ENCODE data around the gene TPCN2.
A peak's percentile ranks its signal among the peaks of the same experiment; 100 is the strongest.

Gene TPCN2

GRCh38 chr11:69113226-69113625 lies 64.5 kb downstream of the TPCN2 start:
- DNase-seq (ENCODE audit: low read depth): no peak

GRCh38 chr11:69113646-69114340 lies 65.1 kb downstream of the TPCN2 start:
- DNase-seq (ENCODE audit: low read depth): no peak

GRCh38 chr11:69114362-69114761 lies 65.6 kb downstream of the TPCN2 start:
- no peak for DNase-seq (ENCODE audit: low read depth)

- DNase-seq (ENCODE audit: low read depth): no peak
These were observed 66.2 kb downstream of the TPCN2 start for GRCh38 chr11:69114811-69115523.

- DNase-seq (ENCODE audit: low read depth): no peak
These were observed 67.1 kb downstream of the TPCN2 start for GRCh38 chr11:69115586-69116560.

- no peak for DNase-seq (ENCODE audit: low read depth)
These were observed 67.9 kb downstream of the TPCN2 start for GRCh38 chr11:69116671-69117070.

GRCh38 chr11:69119190-69119589 lies 70.5 kb downstream of the TPCN2 start:
- DNase-seq (ENCODE audit: low read depth): no peak

GRCh38 chr11:69120096-69120875 lies 71.6 kb downstream of the TPCN2 start:
- no peak for DNase-seq (ENCODE audit: low read depth)

- no peak for DNase-seq (ENCODE audit: low read depth)
These were observed 72.3 kb downstream of the TPCN2 start for GRCh38 chr11:69121021-69121420.

- no peak for DNase-seq (ENCODE audit: low read depth)
These were observed 73.0 kb downstream of the TPCN2 start for GRCh38 chr11:69121621-69122325.

GRCh38 chr11:69122326-69122629 lies 73.5 kb downstream of the TPCN2 start:
- no peak for DNase-seq (ENCODE audit: low read depth)

GRCh38 chr11:69122630-69123431 lies 74.1 kb downstream of the TPCN2 start:
- DNase-seq (ENCODE audit: low read depth): peak; percentile 40

GRCh38 chr11:69123593-69124545 lies 75.1 kb downstream of the TPCN2 start:
- DNase-seq (ENCODE audit: low read depth): no peak

GRCh38 chr11:69125861-69126260 lies 77.1 kb downstream of the TPCN2 start:
- DNase-seq (ENCODE audit: low read depth): no peak

- DNase-seq (ENCODE audit: low read depth): no peak
These were observed 77.6 kb downstream of the TPCN2 start for GRCh38 chr11:69126286-69126685.

GRCh38 chr11:69127081-69127850 lies 78.5 kb downstream of the TPCN2 start:
- DNase-seq (ENCODE audit: low read depth): no peak

- DNase-seq (ENCODE audit: low read depth): no peak
These were observed 79.2 kb downstream of the TPCN2 start for GRCh38 chr11:69127884-69128283.

GRCh38 chr11:69129053-69129452 lies 80.3 kb downstream of the TPCN2 start:
- no peak for DNase-seq (ENCODE audit: low read depth)

All from stimulated activated CD8-positive, alpha-beta memory T cell treated with anti-CD3 and anti-CD28 coated beads, Interleukin-7, amount 100 ng/mL, for 24 hours (primary cell).